Colon (tissue), 2 donors: Measurements from ENCODE around the gene CHRDL1.

ENCODE experiments used
- FAIRE-seq: peaks from 2 replicates; lab custom pipeline; 2012; peaks lifted over from hg19 to GRCh38; lab: Jason Lieb, UNC
- donor health status: control.
- donor health status: control.

CHRDL1 gene

DNA sequence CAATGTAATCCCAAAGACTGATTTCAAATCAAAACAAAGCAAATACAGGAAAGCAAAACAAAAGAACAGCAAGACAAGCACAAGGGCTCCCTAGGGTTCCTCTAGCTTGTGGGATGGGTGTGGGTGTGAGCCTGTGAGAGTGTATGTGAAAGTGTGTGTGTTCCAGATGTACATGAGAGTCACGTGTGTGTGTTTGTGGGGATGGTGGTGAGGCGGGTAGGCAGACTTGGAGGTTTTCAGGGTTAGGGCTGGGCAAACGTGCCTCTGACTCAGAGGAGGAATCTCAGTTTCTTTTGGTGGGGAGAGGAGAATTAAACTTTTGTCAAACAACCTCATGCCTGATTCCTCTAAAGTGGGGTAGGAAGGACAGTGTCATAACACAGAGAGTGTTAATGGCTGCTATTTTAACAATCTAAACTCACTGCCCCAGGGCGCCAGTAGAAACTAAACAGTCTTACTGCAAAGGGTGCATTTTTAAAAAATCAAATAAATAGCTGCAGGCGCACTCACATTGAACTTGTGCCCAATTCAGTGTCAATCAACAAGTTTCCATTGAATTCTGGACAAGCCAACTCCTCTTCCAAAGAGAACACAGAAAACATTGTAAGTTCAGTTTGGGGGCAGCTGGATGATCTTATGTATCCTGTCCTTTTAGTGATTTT lies 51.8 kb downstream of the CHRDL1 start:
- no peak for FAIRE-seq

DNA sequence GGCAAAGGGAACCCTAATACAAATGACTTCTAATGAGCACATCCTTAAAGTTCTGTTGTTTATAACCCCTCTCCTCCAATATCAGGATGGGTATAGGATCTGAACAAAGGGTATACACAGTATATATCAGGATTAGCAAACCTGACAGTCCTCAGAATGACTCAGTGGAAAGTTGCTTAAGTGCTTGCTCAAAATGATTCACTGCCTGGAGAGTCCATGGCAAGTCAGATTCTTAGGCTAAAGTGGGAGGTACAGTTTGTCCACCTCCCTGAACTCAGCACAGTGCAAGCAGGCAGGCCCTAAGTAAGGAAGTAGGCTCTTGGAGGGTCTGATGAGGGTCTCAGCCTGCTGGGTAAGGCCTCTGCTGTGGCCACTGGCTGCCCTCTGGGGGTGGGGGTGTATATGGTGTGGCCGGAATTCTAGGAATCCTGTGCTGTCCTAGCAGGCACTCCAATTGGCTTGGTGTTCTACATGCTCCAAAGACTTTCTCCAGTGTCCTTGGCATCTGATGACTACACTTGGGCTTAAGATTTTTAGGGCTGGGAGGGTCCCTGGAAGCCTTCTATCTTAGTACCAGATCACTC lies 54.3 kb downstream of the CHRDL1 start:
- FAIRE-seq, result no peak

DNA sequence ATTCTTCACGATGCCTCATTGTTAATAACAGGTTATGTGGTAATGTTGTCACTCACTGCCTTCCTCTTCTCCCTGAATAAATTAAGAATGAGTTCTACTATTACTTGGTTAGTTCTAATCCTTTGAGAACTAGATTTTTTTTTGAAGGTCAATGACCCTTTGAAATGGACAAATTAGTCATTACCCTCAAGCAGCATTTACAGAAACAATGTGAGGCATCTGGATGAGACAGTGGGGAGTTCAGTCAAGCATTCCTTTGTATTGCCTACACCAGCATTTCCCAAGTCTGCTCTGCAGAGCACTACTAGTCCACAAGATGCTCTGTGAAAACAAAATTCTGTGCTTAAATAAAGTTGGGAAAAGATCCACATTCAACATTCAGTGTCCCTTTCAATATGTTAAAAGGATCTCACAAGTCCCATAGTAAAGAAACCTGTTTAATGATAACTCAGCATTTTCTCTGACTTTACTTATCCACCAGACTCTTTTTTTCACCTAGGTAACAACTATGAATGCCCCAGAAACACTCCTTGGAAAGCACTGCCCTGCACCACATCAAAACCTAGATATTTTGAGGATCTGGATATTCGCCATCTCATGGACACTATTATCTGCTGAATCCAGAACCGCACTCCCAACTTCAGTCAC lies 60.6 kb downstream of the CHRDL1 start:
- no peak for FAIRE-seq

DNA sequence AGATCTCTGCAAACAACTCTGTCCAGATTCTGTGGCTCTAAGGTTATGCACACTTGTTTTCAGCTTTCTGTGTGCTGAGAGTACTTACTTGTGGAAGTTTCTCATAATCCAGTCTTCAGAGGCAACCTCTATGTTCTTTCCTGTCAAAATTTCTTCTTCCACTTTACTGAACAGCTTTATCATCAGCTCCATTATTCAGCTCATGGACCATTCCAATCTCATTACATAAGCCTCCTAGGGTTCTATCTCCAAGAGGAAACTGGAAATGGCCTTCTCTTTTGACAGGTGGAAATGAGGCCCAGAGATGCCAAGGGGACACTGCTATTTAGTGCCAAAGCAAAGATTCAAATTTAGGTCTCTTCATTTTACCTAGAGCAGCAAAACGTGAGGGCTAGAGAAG lies 61.3 kb downstream of the CHRDL1 start:
- FAIRE-seq, result no peak

DNA sequence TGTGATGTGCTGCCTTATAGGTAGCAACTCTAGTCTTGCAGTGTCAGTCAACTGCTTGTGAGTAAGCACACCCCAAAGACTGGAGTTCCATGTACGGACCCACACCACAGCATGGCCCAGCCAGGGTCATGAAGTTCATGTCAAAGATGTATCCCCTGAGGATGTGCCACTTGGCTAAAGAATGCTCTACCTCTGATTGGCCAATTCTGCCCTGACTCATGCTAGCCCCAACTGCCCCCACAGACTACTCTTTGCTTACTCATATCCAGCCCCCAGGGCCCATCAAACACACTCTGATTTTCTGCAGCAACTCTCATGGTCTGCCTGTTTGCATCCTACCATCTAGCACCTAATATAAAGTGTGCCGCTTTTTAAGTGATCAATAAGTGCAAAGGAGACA lies 62.5 kb downstream of the CHRDL1 start:
- FAIRE-seq, result no peak

DNA sequence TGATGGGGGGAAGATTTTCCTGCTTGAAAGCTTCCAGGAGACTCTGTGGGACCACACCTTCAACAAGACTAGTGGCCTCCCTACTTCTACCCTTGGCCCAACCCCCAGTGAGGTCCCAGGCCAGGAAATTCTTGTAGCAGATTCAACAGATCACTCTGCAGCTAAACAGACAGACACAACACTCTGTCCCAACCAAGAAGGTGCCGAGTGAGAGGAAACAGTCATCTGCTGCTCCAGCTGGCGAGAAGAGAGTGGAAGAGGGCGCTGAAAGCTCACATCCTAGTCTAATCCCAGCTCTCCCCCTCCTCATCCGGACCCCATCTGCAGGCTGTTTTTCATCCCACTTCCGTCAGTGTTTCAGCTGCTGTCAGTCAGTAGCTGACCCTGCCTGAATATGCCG lies 63.4 kb downstream of the CHRDL1 start:
- FAIRE-seq, result no peak

DNA sequence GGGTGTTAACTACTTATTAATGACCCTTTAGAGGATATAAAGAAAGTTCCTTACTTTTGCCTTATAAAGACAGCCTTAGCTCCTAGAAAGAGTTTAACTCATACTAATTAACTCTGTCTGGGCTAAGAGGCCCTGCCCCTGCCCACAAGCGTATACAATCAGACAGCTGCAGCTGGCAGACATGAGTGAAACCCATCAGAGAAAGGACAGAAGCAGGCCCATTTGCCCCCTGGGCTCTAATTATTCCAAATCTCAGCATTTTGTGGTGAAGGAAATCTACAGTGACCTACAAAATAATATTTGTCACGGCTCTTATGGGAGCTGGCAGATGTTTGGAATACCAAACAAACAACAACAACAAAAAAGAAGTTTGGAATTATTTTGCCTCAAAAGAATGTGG lies 71.8 kb downstream of the CHRDL1 start:
- FAIRE-seq, result no peak

DNA sequence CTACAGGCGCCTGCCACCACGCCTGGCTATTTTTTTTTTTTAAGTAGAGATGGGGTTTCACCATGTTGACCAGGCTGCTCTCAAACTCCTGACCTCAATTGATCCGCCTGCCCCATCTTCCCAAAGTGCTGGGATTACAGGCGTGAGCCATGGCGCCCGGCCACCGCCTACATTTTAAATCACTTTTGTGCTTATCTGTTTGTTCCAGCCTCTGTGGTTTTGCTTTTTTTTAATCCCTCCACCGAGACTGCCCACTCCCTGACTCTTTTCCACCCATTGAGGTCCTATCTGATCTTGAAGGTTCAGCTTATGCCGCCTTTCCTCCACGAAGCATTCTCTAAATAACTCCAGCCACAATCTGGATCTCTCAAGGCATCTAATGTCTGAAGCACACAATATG lies 73.5 kb downstream of the CHRDL1 start:
- FAIRE-seq, result no peak

DNA sequence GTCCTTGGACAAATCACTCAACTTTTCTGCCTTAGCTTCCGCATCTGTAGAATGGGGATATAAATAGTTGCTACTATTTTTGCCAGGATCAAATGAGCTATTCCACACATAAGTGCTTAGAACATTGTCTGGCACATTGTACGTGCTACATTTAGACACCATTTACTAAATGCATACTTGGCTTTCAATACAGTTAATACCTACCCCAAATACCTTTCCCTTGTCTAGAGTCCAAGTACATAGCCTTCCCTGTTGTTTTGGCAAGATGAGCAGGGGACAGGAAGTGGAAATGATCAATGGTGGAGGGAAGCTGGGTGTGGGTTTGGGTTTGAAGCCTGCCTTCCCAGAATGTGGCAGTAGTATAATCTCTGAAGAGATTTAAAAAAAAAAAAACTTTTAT lies 82.0 kb downstream of the CHRDL1 start:
- no peak for FAIRE-seq

DNA sequence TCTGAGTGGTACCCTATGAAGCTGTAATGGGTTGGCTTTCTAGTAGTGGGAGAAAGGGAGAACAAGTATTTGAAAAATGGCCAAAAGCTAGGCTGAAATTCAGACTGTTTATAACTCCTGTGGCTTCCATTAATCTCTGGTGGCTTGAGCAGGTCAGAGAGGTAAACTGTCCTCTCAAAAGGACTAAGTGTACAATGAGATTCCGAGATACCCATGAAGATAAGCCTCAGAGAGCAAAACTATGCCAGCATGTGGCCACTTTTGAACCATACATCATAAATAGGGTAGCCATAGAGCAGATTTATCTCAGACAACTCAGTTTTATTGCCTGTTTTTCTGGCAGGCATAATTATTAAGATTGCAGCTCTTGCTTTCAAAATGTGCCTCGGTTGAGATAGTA lies 89.2 kb downstream of the CHRDL1 start:
- FAIRE-seq, result no peak

DNA sequence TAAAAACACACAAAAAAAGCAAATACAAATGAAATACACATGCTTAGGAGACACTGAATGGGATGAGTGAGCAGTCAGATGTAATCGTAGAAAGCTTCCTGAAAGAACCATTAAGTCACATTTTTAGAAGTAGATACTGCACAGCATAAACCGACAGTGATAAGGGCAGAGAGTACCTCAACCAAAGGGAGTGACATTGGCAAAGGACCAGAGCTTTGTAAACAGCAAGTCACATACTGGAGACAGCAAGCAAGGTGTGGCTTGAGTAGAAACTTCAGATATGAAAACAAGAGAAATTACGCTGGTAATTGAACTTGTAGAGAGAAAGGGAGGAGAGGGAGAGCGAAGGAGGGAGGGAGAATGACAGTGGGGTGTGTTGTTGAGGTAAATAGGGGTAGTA lies 92.0 kb downstream of the CHRDL1 start:
- FAIRE-seq, result no peak

DNA sequence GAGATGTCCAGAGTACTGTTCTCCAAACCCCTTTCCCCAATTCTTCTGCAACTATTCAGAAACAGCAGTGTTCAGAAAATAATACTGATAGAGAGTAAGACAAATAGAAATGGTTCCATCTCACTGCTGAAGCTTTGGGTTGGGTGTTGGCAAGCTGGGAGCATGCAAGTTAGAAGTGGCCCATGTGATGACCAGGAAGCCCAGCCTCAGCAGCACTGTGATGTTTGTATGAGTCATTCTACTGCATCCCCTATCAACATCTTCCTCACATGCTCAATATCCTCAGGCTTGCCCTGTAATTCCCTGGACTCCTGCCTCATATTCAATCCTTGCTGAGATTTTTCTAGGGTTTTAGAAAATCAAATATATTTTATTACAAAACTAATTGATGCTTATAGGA lies 96.5 kb downstream of the CHRDL1 start:
- no peak for FAIRE-seq

DNA sequence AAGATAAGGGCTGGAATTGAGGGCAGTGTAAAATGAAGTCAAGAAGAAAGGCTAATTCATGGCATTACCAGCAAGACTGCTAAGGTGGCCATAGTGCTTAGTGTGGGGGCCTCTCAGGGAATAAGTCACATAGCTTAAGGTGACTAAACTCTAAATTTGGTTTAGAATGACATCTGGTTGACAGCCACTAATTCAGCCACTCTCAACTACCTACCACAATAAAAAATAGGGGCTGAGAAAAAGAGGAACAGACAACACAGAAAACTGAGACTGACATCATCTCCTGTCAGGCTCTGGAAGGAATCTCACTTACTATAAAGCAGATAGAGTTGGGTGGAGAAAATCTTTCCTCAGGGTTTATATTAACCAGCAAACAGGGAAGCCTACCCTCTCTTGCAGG lies 96.9 kb downstream of the CHRDL1 start:
- no peak for FAIRE-seq

DNA sequence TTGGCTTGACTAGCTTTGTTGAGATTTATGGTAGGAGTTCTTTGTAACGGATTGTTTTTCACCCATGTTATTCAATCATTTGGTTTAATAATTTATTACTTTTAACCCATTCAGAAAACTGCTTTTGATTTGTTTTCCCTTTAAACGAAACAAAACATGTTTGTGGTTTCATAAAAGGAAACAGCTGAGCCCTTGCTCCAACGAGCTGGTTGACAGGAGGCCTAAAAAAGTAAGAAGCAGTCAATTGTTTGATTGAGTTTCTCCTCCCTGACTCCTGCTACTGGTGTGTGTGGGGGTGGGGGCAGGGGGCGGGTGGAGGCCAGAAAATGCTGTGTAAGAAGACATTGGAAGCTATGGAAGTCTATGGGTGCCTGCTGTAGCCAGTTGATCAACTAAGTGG lies 102.8 kb downstream of the CHRDL1 start:
- no peak for FAIRE-seq

DNA sequence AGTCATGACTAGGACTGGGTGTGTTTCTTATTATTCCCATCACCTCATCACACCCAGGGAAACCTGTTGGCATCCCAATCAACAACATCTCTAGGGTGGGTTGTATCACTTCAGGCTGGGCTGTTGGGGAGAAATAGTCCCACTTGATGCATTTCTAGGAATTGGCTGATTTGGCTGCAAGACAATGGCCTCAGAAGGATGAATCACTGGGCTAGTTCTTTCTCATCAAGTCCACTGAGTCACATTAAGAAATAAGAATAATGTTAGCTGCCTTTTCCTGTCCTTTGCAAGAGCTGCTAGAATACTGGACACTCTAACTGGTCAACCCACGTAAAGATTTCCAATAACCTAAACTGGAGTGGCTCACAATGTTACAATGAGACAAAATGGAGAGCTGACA lies 104.2 kb downstream of the CHRDL1 start:
- FAIRE-seq, result no peak

DNA sequence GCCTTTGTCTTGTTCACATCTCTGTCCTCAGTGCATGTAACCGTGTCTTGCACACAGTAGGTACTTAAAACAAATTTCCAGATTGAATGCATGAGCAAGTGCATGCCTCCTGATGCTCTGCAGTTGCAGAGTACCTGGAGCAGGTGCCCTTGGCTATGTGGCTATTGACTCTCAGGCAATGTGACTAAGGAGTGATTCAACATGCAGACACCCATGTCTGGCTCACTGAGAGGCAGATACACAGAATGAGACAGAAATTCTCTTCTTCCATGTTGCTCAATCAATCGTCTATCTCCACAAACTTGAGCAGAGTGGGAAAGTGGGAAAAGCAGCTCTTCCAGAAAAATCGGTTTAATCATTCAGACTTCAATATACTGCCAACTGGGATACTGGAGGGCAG lies 111.0 kb downstream of the CHRDL1 start:
- FAIRE-seq, result no peak

DNA sequence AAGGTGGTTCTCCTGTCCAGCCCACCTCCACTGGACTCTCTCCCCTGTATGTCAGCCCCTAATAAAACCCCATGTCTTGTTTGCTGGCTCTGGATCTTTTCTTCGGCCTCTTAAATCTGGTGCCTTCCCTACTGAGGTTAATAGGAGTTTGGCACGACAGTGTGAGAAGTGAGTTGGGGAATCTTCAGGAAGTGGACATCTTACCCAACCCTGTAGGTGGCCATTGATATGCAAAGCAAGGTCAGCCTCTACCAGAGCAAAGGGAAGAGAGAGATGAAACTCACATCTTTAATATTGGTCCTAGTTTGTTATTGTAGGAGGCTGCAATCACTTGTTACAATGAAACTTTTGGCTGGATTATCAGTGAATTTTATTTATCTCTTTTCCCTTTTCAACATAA lies 111.7 kb downstream of the CHRDL1 start:
- no peak for FAIRE-seq

DNA sequence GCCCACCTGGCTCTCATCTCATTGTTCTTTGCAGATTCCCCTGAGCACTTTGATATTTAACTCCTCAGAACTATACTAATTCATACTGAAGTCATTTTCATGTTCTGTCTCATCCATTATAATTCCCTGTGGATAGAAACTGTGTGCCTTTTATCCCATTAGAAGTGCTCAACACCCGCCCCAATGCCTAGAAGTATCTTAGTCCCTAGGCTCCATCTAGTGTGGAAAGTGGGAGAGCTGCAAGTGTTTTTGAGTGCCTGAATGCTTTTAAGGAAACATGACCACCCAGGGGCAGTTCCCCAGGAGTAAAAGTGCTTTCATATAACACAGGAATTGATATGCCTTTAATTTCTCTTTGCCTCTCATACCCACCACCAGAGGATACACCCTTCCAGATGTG lies 117.0 kb downstream of the CHRDL1 start:
- no peak for FAIRE-seq

DNA sequence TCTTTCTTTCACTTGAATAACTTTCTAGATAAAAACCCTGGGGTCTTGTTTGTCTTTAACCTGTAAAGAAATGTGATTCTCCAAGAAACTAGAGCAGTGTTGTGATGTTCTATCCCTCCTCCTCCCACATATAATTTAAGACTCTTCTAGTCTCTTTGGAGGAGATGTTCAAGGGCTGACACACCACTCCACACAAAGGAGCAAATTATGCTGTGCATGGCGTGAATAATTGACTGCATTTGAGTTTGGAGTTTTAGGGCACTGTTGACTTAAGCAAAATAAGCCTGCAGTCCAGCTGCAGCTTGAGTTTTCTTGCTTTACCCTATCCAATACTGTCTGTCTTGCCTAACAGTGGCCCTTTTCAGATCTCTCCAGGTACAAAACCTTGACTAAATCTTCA lies 119.7 kb downstream of the CHRDL1 start:
- no peak for FAIRE-seq

DNA sequence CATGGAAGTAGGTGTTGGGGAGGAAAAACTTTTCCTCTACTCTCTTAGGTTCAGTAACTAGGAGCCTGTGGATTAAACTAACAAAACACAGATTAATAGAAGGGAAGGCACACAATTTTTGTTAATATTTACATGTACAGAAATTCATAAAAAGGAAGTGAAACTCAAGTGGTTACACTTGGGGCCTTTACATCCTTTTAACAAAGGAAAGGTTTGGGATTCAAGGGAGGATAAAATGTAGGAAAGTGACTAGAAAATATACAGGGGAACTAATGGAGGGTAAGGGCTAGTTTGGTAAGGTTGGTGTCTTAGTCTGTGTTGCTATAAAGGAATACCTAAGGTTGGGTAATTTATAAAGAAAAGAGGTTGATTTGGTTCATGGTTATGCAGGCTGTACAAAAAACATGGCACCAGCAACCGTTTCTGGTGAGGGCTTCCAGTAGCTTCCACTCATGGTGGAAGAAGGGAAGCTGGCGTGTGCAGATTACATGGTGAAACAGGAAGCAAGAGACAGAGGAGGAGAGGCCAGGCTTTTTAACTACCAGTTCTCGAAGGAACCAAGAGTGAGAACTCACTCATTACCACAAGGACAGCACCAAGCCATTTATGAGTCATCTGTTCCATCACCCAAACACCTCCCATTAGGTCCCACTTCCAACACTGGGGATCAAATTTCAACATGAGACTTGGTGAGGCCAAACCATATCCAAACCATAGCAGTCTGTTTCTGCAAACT lies 124.4 kb downstream of the CHRDL1 start:
- FAIRE-seq, result no peak

DNA sequence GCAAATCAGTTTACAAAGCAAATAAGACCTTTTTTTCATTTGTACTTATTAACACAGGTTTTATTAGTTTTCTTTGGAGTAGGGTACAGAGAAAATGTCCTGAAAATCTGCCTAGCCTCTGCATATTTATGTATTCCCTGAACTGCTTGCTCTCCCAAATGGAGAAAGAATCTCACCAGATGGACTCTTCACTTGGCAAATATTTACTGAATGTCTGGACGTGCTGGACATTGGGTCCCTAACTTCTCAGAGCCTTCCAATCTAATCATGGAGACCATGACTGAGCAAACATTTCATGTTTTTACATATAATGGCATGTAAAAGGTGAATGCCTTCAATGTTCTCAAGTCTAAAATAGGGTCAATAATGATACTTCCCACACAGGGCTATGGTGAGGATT lies 126.0 kb downstream of the CHRDL1 start:
- no peak for FAIRE-seq

DNA sequence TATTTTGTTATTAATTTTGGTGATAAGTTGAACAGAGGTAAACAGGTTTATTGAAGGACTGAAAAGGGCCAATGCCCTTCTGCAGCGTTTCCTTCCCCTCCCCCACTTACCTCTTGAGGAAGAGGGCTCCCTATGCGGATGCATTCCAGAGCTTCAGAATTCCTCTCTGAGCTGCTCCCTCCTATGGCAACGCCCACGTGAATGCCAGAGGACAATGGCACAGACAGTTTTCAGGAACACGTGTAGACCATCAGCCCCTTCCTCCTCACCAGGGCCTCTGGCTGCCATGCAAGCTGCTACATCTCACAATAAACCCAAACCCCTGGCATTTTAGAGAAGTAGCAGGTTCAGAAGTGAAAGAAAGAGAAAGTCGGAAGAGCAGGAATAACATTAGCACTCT lies 127.9 kb downstream of the CHRDL1 start:
- no peak for FAIRE-seq

DNA sequence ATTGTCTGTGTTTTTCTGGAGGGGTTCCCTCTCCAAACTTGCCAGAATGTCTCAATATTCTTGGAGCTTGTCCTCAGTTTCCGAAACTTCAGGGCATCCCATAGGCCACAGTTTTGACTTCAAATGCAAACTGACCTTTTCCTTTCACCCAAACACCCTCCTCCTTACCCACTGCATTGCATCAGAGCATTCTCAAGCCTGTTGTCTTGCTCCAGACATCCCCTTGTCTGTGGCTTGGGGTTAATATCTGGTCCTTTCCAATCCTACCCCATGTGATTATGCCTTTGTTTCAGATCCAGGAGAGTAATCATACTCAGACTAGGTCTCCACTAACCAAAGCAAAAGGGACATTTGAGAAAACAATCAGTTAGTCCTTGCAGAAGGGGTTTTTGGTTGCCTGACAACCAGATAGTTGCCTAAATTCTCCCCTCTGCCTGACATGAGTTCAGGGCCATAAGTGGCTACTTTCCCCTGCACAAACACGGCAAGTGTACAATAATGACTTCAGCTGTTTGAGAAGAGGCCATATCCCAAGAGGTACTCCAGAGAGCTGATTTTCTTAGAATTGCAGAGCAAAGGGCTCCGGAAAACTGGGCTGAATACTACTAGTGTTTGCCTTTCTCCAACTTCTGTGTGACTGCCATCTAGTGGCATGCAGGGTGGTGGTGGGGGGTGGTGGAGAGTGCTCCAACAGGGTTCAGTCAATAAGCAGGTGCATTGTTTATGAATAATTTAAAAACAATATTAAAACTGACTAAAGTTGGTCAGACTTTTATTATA lies 130.2 kb downstream of the CHRDL1 start:
- no peak for FAIRE-seq
